SKM-1 treated with dmso at 0.1 percent for 144 hours (cell line): ENCODE results near the gene ANKRD7.
"Not testable (repeated sequence)": the region's sequence is repeated elsewhere in the genome, so short reads cannot be mapped to it uniquely, and the experiment has no call there.

Source experiments
- DNase-seq: peaks from one replicate; lab custom pipeline; 2025; ENCODE audit not compliant: unreplicated experiment; lab: John Stamatoyannopoulos, UW

The ANKRD7 gene

DNA sequence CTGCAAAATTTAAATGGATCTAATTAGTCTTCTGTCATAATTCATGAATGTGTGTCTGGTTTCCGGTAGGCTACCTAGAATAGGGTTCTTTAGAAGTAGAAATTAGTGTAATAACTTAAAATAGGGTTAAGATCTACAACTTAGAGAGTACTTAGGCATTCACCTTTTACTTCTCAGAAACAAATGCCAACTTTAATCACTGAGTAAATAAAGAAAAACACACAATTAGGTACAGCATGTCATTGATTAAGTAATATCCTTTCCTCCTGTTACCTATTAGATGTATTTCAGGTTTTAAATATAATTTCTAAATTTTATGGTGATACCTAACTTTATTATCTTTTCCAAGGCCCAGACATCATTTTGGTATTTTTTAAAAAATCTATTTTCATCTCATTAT is 9.3 kb downstream of the ANKRD7 start:
- DNase-seq: no peak

DNA sequence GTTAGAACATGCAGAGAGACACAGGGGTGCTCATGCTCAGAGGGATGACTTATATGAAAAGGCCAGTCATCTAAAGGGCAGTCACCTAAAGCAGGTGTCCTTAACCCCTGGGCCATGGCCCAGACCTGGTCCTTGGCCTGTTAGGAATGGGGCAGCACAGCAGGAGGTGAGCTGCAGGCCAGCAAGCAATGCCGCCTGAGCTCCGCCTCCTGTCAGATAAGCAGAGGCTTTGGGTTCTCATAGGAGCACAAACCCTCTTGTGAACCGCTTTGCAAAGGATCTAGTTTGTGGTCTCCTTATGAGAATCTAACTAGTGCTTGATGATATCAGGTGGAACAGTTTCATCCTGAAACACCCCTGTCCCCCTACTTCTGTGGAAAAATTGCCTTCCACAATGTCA is 14.5 kb downstream of the ANKRD7 start:
- no peak for DNase-seq

DNA sequence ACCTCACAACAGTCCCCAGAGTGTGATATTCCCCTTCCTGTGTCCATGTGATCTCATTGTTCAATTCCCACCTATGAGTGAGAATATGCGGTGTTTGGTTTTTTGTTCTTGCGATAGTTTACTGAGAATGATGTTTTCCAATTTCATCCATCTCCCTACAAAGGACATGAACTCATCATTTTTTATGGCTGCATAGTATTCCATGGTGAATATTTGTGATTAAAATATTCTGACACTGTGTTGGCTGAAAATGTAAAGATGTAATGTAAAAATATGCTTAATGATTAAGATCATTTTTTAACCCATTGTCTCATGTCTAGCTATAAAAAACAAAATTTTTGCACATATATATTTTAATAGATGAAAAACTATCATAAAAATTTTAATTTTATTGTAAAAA is 15.8 kb downstream of the ANKRD7 start:
- not testable (repeated sequence) for DNase-seq

DNA sequence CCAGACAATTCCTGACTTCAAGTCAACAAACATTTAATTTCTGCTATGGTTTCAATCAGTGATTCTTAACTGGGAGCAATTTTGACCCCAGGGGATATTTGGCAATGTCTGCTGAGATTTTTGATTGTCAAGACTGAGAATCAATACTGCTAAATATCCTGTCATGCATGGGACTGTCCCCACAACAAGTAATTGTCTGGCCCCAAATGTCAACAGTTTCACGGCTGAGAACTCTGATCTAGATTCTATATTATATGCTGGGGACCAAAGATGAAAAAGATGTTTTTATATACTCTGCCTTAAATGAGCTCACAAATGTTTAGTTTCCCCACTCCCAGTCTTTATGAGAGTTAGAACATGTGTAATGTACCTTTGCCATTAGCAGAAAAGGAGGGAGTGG is 19.2 kb downstream of the ANKRD7 start:
- DNase-seq: no peak

DNA sequence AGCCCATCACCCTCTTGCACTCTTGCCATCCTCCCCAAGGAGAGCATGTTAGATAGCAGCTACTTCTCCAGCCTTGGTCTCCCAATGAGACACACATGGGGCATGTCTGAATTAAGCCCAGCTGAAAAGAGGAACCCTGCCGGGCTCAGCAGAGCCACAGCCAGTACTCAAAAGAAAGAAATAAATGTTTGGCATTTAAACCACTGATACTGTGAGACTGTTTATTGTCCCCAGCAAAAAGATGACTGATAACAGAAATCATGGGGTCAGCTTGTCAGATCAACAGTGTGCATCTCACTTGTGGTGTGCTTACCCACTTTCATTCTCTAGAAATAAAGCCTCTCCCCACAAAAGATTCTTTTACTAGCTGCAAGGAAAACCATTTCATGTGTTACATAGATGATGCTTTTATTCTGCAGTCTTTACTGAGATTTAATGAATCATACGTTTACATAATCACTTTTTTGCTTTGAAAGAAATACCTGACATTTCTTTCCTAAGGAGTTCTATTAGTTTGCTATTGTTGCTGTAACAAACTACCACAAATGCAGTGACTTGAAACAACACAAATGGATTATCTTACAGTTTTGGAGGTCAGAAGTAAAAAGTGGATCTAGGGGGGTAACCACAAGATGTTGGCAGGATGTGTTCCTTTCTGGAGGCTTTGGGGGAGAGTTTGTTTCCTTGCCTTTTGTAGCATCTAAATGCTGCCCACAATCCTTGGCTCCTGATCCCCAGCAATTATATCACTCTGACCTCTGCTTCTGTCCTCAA is 20.9 kb downstream of the ANKRD7 start:
- no peak for DNase-seq

DNA sequence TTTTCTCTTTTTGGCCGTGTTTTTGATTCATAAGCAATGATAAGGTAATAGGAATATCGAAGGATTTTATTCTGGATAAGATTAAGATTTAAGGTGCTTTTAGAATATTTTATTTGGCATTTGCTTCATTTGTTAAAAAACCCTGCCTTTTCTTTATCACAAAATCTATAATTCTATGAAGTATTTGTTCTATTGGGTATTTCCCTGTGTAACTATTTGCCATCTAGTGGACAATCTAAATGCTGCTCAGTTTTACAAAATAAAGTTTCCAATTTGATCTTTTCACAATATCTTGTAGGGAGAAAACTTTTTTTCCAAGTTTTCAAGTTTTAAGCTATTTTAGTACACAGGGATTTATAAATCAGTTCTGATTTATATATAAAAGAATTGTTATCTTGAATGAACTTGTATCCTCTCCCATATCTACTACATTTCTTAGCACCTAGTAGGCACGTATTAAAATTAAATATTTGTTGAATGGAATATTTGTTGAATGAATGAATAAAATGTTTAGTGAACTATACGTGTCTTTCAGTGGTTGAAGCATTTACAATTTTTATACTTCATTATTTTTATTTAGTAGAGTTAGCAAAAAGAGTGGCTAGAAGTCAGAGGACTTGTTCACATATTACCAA is 26.5 kb downstream of the ANKRD7 start:
- DNase-seq: no peak

DNA sequence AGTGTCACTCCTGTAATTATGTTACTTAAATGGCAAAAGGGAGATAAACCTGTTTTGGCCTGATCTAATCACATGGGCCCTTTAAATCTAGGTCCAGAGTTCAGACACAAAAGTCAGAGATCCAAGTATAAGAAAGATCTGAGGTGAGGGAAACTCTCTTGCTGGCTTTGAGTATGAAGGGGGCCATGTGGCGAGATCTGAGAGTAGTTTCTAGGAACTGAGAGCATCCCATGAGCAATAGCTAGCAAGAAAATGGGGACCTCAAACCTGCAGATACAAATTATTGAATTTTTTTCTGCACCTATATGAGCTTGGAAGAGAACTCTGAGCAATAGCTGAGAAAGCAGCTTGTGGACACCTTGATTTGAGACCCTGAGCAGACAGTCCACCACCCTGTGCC is 27.6 kb downstream of the ANKRD7 start:
- no peak for DNase-seq

DNA sequence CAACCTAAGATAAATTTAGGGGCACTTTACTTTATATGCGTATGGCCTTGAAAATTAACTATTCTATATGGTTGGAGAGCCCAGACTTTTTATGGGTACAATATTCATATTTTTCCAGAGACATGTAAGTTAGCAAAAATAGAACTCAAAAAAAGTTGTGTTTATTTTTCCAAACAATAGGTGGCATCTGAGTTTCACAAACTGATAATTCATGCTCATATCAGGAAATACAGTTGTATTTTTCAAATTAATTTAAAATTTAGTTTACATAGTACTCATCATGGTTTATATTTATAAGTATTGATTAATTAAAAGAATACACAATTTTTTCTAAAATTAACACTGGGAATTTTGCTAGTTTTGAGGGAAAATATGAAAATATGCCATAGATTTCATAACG is 34.6 kb downstream of the ANKRD7 start:
- DNase-seq: no peak

DNA sequence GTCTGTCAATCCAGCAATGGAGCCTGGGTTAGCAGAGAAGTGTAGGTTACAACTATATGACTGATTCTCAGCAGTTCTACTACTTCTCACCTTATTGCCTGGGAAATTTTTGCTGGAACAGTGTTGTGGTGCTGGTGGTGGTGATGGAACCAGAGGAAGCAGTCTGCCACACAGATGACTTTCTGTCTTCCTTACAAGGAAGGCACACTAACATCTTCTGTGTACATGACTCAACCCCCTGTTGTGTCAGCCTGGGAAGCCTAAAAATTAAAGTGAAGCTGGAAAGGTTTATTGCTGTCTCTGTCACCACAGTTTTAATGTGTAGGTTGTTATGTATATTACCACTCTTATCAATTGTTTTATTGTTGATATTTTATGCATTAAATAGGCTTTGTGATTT is 40.3 kb downstream of the ANKRD7 start:
- DNase-seq: no peak

DNA sequence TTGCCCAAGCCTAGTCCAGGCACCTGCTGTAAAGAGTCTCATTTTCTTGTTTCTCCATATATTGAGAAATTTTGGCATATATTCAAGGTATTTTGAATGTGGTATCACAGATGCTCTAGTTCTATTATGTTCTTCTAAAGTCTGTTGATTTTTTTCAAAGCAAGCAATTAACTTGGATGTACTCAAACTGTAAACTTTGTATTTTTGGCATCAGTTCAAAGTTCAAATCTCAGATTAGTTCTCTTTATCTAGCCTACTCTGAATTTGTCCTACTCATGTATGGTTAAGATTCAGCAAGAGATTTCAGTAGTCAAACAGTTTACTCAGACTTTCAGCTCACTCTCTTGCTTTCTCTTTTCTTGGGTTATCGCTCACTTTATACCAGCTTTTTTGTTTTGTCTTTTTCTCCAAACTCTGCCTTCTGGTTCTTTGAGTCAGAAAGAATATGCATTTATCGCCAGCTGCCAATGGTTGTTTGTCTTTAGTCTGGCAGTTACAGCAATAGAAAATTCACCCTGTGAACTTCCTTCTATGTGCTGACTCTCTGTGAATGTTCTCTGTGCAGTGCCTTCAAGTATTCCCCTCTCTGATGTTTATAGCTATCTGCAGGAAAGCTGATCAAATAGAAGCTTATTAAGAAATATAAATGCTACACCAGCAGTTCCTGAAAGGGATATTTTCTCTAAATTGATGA is 56.0 kb downstream of the ANKRD7 start:
- DNase-seq: no peak

DNA sequence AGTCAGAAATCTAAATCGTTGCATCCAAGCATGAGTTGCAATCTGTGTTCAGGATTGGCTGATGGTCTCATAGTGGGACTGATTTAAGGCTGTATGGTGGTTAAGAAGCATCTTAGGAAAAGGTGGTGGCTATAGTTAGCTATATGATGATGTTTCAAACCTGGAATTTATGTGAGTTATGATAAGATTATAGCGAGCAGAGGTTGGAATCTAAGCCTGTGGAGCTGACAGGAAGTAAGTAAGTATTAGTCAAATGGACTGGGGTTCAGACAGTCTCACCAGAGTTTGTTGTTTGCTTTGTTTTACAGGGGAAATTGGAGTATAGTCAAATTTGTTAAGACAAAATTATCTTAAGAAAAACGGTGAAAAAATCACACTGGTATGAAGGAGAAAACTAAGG is 56.7 kb downstream of the ANKRD7 start:
- no peak for DNase-seq

DNA sequence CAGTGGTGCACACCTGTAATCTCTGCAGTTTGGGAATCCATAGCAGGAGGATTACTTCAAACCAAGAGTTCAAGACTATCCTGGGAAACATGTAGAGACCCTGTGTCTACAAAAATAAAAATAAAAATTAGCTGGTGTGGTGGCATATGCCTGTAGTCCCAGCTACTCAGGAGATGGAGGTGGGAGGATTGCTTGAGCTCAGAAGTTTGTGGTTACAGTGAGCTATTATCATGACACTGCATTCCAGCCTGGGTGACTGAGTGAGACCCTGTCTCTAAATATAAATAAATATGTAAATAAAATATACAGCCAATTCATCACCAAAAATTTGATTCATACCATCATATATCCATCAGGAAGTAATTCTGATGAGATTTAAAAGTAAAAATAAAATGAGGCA is 60.9 kb downstream of the ANKRD7 start:
- DNase-seq: no peak

DNA sequence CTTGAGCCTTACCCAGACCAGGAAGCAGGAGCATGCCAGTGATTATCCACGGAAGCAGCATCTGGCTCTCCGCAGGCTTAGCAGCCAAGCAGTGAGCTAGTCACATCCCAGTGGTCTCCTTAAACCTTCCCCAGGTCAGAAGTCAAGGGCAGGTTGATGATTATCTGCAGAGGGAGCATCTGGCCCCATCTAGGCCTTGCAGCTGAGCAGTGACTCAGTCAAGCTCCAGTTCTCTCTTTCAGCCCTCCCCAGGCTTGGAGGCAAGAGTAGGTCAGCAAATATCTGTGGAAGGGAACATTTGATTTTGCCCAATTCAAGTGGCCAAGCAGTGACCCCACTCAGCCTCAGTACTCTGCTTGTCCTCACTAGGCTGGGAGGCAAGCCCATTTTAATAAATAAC is 61.6 kb downstream of the ANKRD7 start:
- DNase-seq: no peak

DNA sequence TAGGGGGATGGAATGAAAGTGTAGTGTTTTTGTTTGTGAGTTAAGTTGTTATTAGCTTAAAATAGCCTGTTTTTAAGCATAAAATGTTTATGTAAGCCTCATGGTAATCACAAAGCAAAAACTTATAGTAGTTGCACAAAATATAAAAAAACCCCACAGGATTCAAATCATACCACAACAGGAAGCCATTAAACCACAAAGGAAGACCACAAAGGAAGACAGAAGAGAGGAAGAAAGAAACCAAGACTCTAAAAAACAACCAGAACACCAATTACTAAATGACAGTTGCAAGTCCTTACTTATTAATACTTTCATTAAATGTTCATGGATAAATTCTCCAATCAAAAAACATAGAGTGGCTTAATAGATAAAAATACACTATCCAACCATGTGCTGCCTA is 63.6 kb downstream of the ANKRD7 start:
- DNase-seq: peak; percentile 46

DNA sequence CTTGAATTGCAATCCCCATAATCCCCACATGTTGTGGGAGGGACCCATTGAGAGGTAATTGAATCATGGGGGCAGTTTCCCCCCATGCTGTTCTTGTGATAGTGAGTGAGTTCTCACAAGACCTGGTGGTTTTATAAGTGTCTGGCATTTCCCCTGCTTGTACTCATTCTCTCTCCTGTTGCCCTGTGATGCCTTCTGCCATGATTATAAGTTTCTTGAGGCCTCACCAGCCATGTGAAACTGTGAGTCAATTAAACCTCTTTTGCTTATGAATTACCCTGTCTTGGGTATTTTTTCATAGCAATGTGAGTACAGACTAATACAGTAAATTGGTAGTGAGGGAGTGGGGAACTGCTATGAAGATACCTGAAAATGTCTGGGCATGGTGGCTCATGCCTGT is 65.0 kb downstream of the ANKRD7 start:
- DNase-seq: no peak
